Liver (tissue), 3 donors: ENCODE results near the gene ZNF597.

Experiments
- CTCF ChIP-seq: fragments of 150-350 bp; IDR thresholded peaks from 2 replicates; pipeline ENCODE4 v1.5.1; 2017; ENCODE audit warnings: improper control_type of control experiment, low read depth, low read length; ENCODE audit not compliant: missing input control
- EGR1 ChIP-seq, 2 donors: IDR thresholded peaks; 2 replicates each; pipeline ENCODE4 v1.6.1; 2016 to 2018; ENCODE audit warnings: antibody characterized with exemption in 2 of 2, low read depth in 2 of 2
- GABPA ChIP-seq, 2 donors: IDR thresholded peaks in 1 of 2; conservative IDR thresholded peaks in 1 of 2; 2 replicates each; pipeline ENCODE4 v1.6.1; 2016; ENCODE audit warnings: antibody characterized with exemption in 2 of 2, mild to moderate bottlenecking in 1 of 2, moderate library complexity in 1 of 2
- JUND ChIP-seq, 2 donors: IDR thresholded peaks; 2 replicates each; pipeline ENCODE4 v1.6.1; 2016; ENCODE audit warnings: antibody characterized with exemption in 2 of 2
- NR2F2 ChIP-seq: IDR thresholded peaks from 2 replicates; pipeline ENCODE4 v1.6.1; 2016; ENCODE audit warnings: antibody characterized with exemption
- RAD21 ChIP-seq, 2 donors: IDR thresholded peaks; 2 replicates each; pipeline ENCODE4 v1.6.1; 2016; ENCODE audit warnings: antibody characterized with exemption in 2 of 2, mild to moderate bottlenecking in 2 of 2
- REST ChIP-seq: IDR thresholded peaks from 2 replicates; pipeline ENCODE4 v1.6.1; 2016; ENCODE audit warnings: antibody characterized with exemption, mild to moderate bottlenecking
- TAF1 ChIP-seq: conservative IDR thresholded peaks from 2 replicates; pipeline ENCODE4 v1.6.1; 2016; ENCODE audit warnings: antibody characterized with exemption, mild to moderate bottlenecking
- YY1 ChIP-seq: IDR thresholded peaks from 2 replicates; pipeline ENCODE4 v1.6.1; 2016; ENCODE audit warnings: antibody characterized with exemption, mild to moderate bottlenecking
- ZBTB33 ChIP-seq: IDR thresholded peaks from 2 replicates; pipeline ENCODE4 v1.6.1; 2016; ENCODE audit warnings: antibody characterized with exemption
- donor health status: healthy.
- donor health status: healthy.

GRCh38 chr16:3444032-3444388 is 706 bp upstream of the ZNF597 start:
- TF ChIP-seq TAF1: no peak
- no peak for TF ChIP-seq GABPA (IDR thresholded peaks at IDR 0.05 in 1 of 2, conservative IDR thresholded peaks at IDR 0.05 in 1 of 2)
- TF ChIP-seq CTCF: peak; percentile 4
- TF ChIP-seq ZBTB33: no peak
- TF ChIP-seq EGR1 (IDR thresholded peaks at IDR 0.05; ENCODE audit: low read depth in 2 of 2): no peak
- no peak for TF ChIP-seq REST
- TF ChIP-seq RAD21 (IDR thresholded peaks at IDR 0.05): peak in 1 of 2 donors; percentile 17
- TF ChIP-seq YY1: no peak
- TF ChIP-seq NR2F2: no peak
- TF ChIP-seq JUND (IDR thresholded peaks at IDR 0.05): no peak
